ENCODE measurements around the gene FBXO9.

FBXO9 gene

DNA sequence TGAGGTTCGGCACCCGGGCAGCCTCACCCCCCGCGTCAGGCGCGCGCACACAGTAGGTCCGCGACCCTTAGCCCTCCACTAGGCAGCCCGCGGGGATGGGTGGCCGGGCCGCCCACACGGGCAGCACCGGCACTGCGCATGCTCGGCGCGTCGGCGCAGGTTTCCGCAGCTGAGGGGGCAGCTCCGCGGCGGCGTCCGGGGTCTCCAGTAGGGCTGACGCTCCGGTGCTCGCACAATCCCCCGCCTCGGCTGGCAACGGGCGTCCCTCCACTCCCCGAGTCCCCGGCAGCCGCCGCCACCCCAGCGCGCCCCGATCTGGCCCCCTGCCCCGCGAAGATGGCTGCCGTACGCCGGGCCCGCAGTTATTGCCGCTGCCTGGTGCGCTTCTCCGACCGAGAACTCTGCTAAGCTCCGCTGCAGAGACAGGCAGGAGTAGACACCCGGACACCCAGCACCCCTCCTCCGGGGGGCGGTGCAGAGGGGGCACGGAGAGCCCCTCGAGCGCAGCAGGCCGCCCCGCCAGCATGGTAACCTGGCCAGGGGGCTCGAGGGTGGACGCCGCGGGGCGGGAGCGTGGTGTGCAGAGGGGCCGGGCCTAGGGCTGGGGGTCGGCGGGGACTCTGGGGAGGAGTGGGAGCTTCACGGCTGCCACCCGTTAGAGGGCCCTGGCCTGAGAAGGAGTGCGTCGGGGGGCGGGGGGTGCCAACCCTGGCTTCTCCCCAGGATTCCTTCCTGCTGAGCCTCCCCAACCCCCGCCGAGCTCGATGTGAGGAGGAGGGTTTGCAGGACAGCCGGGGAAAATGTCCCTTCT lies at the start of gene FBXO9:
Gene FBXO9 (plus strand): TSS at position 139 of the 811 bp plus-strand sequence. CDS start 386 bp downstream, at position 525.
- DNase-seq (ENCODE audit: low spot score): peak; percentile 68

GRCh38 chr6:53015486-53015885 lies 49.7 kb upstream of the FBXO9 start:
- DNase-seq (ENCODE audit: low spot score): no peak

- DNase-seq (ENCODE audit: low spot score): no peak
Measured at GRCh38 chr6:53018446-53018845, 46.8 kb upstream of the FBXO9 start.

- DNase-seq (ENCODE audit: low spot score): no peak
Measured at GRCh38 chr6:53020005-53020744, 45.0 kb upstream of the FBXO9 start.

DNA sequence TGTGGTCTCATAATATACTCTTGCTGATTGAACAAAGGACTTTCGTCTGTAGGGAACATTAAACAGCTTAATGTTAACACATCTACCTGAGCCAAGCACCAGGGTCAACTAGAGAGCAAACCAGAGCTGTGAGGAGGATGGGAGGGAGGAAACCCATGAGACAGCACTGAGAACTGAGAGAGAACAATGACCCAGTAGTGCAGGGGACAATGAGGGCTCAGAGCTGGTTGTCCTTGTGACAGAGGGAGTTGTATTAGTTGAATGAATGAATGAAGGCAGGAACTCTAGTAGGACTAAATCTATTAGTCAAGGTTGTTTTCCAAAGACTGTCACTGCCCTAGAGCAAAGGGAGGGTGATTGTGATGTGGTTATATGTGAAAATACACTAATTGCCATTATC lies 41.9 kb upstream of the FBXO9 start:
- no peak for DNase-seq (ENCODE audit: low spot score)

DNA sequence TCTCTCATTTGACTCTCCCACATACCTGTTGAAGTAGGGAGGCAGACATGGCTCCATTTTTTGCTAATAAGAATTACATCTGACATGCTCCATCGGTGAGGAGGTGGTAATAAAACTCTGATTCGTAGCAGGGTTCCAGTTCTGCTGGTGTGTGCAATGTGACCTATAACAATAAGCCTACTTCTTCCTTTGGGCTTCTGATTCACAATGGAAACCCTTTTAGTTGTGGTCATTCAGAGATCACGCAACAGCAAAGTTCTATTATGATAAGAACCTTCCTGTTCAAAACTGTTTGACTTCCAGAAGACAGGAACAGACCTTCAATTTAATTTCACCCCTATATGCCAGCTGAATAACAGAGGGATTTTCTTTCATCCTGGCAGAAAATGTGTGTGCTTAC lies 38.7 kb upstream of the FBXO9 start:
- no peak for DNase-seq (ENCODE audit: low spot score)

GRCh38 chr6:53027131-53027718 lies 38.0 kb upstream of the FBXO9 start:
- no peak for DNase-seq (ENCODE audit: low spot score)

DNA sequence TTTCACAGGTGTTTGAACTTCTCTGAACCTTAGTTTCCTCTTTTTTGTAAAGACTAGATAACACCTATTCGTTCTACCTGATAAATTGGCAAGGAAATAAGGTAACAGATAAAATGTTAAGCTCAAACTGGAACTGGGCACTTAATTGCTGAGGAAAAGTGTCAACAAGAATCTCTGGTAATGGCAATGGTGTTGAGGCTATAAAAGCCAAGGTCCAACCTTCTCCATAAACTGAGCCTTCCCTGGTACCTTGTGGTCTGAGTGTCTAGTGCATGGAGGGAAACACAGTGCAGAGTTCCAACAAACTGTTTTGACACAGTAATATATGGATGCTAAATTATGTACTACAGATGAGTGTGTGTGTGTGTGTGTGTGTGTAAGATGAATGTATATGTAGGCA lies 36.7 kb upstream of the FBXO9 start:
- no peak for DNase-seq (ENCODE audit: low spot score)

DNA sequence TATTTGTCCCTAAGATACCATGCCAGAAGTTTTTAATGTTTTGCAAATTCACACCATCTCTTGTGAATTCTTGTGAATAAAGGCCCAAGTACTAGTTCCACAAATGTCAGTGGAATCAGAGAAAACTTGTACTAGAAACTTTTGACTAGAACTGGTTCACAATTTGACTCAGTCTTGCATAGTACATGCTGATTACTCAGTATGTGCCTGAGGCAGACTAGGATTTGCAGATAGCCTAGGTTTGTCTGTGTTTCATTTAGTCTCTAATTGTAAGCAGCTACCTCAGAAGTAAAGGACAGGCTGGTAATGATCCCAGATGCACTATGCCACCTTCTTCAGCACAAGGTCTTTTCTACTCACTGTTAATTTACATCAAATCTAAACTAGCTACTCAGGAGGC lies 35.9 kb upstream of the FBXO9 start:
- no peak for DNase-seq (ENCODE audit: low spot score)

DNA sequence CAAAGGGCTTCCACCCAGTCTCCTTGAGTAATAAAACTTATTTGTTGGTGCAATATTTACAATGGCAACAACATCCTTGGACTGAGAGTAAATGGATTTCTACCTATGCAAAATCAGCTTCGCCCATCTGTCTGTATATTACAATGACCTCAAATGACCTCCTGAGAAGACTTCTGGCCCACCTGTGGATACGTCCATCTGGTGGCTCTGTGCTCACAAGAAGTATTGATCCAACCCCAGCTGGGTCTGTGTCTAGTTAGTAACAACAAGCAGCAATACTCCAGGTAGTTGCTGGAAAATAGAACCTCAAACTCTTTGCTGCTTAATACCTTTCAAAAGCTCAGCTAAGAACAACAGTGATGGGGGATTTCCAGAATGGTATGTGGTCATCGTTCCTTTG lies 35.4 kb upstream of the FBXO9 start:
- no peak for DNase-seq (ENCODE audit: low spot score)

DNA sequence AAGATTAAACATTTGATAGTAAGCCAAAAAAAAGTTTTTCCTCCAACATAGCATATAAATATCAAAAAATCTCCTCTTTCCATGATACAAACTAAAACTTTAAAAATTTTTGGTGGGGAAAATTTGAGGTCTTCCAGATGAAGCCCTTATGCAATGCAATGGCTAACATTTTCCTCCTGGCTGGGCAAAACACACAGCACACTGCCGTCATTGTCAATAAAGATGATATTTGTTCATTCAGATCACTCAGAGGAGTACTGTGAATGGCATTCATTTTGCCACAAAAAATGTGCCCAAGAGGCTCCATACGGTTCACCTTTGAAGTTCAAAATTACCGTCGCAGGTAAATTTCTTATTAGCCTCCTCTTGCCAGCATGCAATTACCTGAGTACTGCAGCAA lies 33.9 kb upstream of the FBXO9 start:
- no peak for DNase-seq (ENCODE audit: low spot score)

GRCh38 chr6:53032849-53033248 lies 32.4 kb upstream of the FBXO9 start:
- DNase-seq (ENCODE audit: low spot score): no peak

DNA sequence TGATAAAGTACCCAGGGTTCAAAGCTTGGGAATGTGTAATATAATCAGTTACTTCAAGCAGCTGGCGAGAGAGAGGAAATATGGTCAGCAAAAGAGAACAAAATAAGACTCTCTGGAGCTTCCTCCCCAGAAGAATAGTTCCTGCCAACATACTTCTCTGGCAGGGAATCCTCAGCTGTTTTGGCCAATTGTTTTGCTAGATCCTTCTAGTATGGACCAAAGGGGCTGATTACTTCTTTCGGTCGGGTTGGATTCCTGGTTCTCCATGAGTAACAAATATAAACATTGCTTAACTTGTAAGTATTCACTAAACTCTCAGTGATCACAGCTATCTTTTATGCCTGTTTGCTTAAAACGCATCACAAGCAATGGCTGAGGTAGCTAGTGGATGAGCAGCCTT lies 31.4 kb upstream of the FBXO9 start:
- no peak for DNase-seq (ENCODE audit: low spot score)

DNA sequence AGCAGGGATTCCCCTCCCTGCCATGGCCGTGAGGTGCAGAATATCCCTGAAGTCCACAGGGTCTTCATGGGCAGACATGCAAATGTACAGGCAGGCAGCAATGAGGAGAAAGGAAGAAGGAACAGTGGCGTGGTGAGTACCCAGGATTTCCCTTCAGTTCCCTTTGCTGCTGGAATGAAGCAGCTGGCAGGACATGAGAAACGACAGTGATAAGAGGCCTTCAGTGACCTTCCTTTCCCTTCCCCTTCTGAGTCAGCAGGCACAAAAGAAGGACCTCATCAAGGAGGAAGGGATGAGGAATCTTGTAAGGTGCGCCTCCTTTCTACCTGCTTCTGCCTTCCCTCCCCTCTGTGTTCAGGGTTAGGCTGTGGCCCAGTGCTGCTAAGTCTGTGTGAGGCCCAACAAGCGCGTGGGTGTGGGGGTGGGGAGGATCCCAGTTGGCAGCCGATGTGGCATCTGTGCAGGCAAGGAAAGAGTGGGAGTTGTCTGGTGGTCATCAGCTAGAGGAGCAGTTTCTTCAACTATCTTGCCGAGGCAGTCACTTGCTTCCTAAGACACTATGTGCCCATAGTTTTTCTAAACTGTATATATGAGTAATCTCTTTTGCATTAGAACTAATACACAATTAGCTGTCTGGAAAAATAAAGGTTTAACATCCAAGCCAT lies 29.5 kb upstream of the FBXO9 start:
- no peak for DNase-seq (ENCODE audit: low spot score)

DNA sequence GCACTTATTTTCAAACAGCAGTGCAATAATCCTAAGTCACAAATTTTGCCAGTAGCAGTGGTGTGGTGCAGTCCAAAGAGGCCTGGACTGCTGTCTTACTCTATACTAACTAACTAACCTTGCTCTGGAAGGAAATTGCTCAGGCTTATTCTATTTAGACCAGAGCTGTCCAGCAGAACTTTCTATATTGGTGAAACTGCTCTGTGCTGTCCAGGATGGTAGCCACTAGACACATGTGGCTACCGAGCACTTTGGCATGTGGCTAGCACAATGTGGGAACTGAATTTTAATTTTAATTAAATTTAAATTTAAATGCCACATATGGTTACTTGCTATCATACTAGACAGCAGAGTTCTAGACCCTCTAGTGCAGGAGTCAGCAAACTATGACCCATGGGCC lies 27.1 kb upstream of the FBXO9 start:
- DNase-seq (ENCODE audit: low spot score): no peak

GRCh38 chr6:53038596-53038995 lies 26.6 kb upstream of the FBXO9 start:
- no peak for DNase-seq (ENCODE audit: low spot score)

DNA sequence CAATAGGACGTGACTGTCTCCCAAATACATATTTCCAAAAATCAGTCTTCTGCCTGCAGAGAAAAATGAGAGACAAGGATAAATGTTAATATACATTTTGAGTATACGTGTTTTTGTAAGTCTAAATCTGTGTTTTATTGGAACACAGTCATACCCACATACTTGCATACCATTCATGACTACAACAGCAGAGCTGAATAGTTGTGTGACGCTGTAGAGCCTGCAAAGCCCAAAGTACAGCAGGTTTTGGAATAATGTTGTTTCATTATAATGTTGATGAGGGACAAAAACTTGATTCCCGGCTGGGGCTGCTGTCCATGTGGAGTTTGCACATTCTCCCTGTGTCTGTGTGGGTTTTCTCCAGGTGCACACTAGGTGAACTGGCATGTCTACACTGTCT lies 23.8 kb upstream of the FBXO9 start:
- DNase-seq (ENCODE audit: low spot score): no peak

- no peak for DNase-seq (ENCODE audit: low spot score)
Measured at GRCh38 chr6:53042112-53042511, 23.1 kb upstream of the FBXO9 start.

DNA sequence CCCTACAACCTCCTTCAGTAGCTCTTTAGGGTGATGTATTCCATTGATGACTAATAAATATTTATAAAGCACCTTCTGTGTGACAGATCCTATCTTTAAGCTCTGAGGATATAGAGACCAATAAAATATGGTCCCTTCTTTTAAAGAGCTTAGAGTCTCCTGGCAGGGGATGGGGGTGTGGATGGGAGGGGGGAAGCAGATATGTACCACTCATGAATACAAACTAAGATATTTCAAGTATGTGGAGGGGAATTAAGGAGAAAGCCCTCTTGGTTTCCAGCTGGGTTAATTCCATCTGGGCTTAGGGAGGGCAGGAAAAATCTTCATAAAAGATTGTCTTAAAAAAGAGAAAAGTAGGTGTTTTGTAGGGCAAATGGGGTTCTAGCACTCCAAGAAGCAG lies 21.6 kb upstream of the FBXO9 start:
- DNase-seq (ENCODE audit: low spot score): no peak

GRCh38 chr6:53044071-53044470 lies 21.1 kb upstream of the FBXO9 start:
- no peak for DNase-seq (ENCODE audit: low spot score)

DNA sequence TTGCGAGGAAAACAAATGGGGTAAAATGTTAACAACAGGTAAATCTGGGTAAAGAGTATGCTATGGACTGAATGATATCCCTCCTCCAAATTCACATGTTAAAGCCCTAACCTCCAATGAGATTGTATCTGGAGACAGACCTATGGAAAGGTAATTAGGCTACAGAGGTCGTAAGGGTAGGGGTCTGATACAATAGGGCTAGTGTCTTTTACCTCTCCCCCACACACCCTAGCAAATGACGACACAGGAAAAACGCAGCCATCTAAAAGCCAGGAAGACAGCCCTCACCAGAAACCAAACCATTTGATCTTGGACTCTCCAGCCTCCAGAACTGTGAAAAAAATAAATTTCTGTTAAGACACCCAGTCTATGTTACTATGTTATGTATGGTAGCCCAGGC lies 20.6 kb upstream of the FBXO9 start:
- DNase-seq (ENCODE audit: low spot score): no peak

GRCh38 chr6:53045891-53046673 lies 19.1 kb upstream of the FBXO9 start:
- DNase-seq (ENCODE audit: low spot score): no peak
